Activated T-cell treated with anti-CD3 and anti-CD28 coated beads for 48 hours (primary cell): Measurements from ENCODE around the gene OVCH1.

Source experiments
- DNase-seq: peaks from one replicate; pipeline ENCODE4 v3.0.0-alpha.2; 2020; ENCODE audit warnings: low read depth

The OVCH1 gene, protein sequence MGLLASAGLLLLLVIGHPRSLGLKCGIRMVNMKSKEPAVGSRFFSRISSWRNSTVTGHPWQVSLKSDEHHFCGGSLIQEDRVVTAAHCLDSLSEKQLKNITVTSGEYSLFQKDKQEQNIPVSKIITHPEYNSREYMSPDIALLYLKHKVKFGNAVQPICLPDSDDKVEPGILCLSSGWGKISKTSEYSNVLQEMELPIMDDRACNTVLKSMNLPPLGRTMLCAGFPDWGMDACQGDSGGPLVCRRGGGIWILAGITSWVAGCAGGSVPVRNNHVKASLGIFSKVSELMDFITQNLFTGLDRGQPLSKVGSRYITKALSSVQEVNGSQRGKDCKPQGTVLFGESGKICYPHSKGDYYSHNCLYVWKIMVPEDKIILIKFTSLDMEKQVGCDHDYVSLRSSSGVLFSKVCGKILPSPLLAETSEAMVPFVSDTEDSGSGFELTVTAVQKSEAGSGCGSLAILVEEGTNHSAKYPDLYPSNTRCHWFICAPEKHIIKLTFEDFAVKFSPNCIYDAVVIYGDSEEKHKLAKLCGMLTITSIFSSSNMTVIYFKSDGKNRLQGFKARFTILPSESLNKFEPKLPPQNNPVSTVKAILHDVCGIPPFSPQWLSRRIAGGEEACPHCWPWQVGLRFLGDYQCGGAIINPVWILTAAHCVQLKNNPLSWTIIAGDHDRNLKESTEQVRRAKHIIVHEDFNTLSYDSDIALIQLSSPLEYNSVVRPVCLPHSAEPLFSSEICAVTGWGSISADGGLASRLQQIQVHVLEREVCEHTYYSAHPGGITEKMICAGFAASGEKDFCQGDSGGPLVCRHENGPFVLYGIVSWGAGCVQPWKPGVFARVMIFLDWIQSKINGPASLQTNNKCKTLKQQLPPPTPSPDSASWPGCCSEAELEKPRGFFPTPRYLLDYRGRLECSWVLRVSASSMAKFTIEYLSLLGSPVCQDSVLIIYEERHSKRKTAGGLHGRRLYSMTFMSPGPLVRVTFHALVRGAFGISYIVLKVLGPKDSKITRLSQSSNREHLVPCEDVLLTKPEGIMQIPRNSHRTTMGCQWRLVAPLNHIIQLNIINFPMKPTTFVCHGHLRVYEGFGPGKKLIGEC

DNA sequence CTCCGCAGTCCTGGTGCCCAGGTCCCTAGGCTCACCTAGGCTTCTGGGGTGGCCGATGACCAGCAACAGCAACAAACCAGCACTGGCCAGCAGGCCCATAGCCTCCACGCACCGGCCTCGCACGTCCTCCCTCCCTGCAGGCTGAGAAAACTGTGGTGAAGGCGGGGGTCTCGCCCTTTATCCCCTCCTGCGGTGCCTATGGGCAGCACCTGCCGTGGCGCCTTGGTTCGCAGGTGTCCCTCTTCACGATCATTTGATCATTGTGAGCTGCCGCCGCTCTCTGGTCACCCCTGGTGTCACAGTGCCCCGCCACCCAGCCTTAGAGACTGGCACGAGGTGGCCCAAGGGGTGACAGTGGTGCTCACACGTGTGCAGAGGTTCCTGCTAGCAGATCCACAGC is at the start of gene OVCH1:
Gene OVCH1 (minus strand): TSS at position 99 of the 400 bp plus-strand sequence. CDS start 0 bp downstream, at position 99.
- no peak for DNase-seq

GRCh38 chr12:29547151-29547632 is 49.7 kb upstream of the OVCH1 start:
- no peak for DNase-seq

GRCh38 chr12:29546000-29546399 is 48.5 kb upstream of the OVCH1 start:
- no peak for DNase-seq

DNA sequence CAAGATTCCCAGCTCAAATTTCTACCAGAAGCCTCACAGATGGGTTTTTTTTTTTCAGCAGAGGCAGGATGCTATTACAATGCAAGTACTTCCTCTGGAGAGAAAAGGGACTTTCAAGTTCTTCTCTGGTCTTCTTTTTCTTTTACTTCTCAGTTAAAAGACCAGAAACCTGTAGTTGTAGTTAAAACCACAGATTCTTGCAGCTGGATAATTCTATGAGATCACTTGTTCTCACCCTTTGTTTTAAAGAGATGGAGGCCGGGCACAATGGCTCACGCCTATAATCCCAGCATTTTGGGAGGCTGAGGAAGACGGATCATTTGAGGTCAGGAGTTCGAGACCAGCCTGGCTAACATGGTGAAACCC is 47.6 kb upstream of the OVCH1 start:
- no peak for DNase-seq

DNA sequence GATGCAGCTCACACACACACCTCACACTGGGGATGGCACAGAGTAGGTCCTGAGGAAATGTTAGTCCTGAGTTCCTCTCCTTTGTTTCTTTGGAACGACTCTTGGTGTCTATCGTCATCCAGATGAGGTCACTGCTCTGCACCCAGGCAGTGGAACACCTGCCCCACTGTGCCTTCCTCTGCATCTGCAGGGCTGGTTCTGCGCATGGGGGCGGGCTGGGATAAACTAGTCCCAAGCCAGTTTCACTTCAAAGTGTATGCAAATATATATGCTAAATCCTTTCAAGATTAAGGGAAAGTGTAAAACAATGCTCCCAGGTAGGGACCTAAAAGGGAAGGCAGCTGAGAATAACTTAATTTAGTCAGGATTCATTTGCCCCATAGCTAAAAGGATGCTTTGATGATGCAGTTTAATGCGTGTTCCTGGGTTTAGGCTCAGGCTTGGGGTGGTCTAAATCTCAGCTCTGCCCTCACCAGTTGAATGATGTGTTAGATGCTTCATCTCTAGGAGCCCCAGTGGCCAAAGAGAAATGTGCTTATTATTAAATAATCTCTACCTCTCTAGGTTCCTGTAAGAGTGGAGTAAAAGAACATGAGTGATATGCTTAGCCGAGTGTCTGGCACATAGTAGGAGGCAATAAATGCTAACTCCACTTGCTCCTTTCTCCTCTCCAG is 47.1 kb upstream of the OVCH1 start:
- no peak for DNase-seq

GRCh38 chr12:29543036-29543435 is 45.5 kb upstream of the OVCH1 start:
- no peak for DNase-seq

GRCh38 chr12:29537298-29537697 is 39.8 kb upstream of the OVCH1 start:
- no peak for DNase-seq

DNA sequence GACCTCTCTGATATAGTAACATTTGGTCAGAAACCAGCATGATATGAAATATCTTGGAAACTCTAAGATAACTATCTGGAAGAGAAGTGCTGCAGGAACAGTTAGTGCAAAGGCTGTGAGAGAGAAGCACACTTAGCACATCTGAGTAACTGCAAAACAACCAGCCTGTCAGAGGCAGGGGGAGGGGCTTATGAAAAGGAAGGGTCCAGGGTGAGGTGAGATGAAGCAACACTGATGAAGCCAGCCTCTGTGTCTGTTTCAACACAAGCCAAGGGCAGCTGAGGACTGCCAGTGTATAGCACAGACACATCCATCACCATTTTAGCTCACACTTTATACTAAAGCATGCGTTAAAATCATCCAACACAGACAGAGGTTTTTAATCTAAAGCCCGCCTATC is 37.4 kb upstream of the OVCH1 start:
- DNase-seq = no peak

DNA sequence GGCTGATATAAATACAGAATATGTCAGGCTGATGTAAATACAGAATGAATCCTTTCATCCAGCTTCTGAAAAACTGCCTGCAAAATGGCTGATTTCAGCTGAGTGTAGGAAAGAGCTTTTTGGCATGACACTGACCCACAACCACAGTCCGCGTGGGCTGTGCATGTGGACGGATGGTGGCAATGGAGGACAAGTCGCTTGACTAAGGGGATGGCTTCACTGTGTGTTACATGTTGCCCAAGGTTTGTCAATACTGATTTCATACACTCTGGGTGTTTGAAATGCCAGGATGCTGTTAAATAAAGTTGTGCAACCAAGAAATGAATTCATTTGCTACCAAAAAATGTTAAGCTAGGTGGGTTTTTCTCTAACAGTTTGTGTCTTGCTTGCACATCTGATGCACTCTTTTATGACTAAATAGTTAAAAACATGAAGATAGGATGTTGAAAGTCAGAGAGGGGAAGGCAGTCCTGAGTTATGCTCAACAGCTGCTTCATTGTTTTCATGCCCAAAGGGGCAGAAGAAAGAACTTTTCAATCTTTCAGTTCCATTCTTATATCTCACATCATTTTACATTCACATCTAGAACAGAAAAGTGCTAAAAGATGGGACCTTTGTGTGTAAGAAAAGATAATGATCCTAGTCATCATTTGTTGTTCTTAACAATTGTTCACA is 36.5 kb upstream of the OVCH1 start:
- DNase-seq = no peak

DNA sequence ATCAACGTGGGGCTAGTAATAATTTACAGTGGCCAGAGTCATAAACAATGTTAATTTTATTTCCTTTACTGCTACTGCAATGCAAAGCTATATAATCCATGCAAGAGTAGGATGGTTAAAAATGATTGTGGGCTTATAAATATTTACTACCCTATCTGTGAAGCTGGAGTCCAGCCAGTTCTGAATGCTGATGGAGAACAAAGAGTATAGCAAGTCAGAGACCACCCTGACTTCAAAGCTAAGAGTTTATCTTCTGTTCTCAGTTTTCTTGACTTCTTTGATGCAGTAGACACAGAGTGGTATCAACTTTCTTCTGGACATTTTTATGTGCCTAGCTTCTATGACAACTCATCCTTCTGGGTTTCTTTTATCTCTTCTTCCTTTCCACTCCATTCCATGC is 34.0 kb upstream of the OVCH1 start:
- no peak for DNase-seq

- DNase-seq = no peak
Measured at GRCh38 chr12:29530436-29530835, 33.0 kb upstream of the OVCH1 start.

DNA sequence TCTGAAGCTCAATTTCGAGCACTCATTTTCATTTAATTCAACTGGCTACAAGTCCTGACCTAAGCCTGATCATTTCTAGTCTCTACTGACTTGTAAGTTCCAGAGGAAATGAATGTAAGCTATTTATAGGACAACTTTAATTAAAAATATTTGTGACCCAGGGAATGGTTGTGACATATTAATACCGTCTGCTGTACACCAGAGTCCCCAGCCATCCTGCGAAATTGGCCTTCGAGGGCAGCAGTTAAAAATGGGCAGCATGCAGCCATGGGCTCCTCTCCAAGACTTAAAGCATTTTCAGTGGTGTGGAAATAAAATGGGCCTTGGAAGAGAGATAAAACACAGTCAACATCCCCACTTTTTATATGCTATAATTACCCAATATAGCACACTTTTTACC is 30.7 kb upstream of the OVCH1 start:
- no peak for DNase-seq

DNA sequence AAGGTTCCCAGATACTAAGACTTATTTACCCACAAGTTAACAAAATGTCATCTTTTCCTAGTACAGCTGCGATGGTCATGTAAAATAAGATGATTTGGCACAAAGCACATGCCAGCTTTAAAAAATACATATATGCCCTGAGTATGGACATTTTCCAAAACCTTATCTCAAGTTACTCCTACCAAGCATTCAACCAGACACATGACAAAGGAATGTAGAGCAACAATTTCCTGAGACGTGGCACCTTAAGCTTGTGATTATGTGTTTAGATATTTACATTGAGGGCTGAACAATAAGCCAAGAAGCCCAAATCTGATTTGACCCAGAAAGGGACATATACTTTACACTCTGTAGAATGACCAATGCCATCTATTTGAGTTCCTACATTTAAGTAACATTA is 24.5 kb upstream of the OVCH1 start:
- no peak for DNase-seq

DNA sequence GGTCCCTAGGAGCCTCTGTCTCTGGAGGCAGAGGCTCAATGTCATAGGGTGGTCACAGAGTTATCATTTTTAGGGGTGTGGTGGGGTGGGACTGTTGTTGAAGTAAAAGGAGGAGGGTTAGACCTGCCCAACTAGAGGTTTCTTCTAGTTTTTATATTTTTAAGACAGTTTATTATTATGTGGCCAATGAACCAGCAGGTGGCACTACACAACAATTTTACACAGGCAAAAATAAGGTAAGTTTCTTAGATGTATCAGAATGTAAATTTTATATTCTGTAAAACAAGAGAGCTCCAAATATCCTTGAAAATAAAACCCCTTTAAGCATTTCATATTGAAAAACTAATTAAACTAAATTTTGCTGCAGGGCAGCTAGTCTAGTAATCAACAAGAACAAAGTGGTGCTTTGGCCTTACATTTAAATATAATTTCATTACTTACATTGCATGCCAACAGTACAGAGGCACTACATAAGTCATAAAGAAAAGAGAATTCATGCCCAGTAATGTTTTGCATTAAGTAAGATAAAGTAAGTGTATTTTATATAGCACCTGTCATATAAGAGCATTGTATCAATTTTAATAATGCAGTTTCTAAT is 22.2 kb upstream of the OVCH1 start:
- DNase-seq = no peak

DNA sequence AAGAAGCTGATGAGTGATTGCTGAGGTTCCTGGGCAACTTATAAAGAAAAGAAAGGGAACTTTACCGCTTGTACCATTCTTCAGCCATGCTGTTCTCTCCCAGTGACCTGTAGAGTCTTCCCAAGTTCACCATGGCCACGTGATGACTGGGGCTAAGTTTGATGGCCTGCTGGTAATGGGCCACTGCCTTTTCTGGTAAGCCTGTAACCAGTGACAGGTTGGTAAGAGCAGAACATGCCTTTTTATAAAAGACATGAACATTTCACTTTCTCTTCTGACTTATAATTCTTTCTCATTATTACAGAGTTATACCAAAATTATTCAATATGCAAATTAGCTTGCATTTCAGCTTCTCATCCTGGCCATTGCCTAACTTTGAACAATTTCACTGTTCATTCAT is 20.9 kb upstream of the OVCH1 start:
- no peak for DNase-seq

GRCh38 chr12:29517264-29517663 is 19.8 kb upstream of the OVCH1 start:
- no peak for DNase-seq

- DNase-seq = no peak
Measured at GRCh38 chr12:29516431-29516875, 19.0 kb upstream of the OVCH1 start.

DNA sequence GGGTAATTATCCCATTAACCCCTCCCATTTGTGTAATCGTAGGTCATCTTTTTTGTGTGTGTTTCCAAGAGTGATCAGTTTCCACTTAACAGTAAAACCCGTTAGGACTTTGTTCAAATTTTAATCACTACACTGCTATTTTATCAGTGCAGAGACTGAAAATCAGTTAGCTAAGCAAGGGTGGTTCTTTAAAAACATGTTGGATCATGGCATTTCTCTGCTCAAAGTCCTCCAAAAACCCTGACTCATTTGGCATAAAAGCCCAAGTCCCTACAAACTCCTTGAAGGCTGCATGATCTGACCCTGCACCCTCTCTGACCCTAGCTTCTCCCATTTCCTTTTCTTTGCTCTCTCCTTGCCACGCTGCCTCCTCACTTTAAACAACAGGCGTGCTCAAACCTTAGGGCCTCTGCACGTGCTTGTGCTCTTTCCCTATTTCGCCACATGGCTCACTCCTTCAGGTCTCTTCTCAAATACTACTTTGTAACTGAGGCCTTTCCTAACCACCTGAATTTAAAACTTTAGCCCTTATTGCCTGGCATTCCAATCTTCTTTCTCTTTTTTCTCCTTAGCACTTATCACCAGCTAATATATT is 13.2 kb upstream of the OVCH1 start:
- DNase-seq = no peak

DNA sequence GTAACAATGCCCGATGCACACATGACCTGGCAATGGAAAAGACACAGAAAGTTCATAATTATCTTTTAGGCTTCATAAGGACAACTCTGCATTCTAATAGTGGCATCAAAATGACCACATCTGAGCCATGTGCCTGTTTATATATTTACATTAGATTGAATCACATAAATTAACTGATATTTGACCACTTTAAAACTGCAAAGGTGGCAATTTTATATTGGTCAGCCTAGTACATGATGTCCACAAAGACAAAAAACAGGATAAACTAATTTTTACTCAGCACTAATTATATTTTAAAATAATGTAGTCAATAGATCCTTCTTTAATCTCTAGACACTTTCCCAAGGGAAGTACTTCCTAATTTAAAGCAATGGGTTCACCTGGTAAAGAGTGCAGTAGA is 12.0 kb upstream of the OVCH1 start:
- no peak for DNase-seq

DNA sequence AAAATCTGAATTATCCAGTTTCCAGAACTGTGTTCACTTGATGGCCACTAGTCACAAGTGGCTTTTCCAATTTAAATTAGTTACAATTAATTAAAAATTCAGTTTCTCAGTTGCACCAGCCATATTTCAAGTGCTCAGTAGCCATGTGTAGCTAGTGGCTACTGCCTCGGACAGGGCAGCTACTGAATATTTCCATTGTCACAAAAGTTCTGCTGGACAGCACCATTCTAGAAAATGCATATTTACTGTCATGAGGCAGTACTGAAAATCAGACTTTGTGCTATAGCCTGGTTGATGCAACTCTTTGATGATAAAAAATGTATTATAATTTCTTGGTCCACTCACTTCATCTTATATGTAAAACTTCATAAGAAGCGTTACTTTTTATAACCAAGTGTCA is 11.5 kb upstream of the OVCH1 start:
- DNase-seq = no peak

DNA sequence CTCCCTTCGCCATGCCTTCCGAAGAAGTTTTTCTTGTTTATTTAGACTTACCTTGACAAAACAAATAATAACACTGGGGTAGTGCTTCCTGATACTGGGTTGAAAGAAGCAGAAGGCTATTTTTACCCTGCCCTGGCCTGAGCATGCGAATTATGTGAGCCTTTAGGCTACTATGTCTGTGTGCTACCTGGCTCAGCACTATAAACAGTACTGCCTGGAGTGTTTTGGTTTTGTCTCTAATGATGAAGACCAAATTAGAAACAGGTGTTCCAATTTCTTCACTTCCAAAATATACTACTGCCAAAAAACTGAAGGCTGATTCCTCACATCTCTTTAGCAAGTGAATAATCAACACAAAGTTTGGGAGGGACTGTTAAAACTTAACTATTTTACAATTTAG is 7.6 kb upstream of the OVCH1 start:
- DNase-seq = no peak
